GM12892 (cell line): ENCODE data around the gene C20orf204.

ENCODE experiments used
- POLR2A ChIP-seq: IDR thresholded peaks from 2 replicates; pipeline ENCODE4 v1.6.1; 2011; ENCODE audit warnings: low read depth, low read length, control low read depth
- POLR2AphosphoS5 ChIP-seq: IDR thresholded peaks from 2 replicates; pipeline ENCODE4 v1.6.1; 2011; ENCODE audit warnings: low read depth, low read length, control low read depth
- TAF1 ChIP-seq: IDR thresholded peaks from 2 replicates; pipeline ENCODE4 v1.6.1; 2011; ENCODE audit warnings: low read depth, mild to moderate bottlenecking, control low read depth, low read length, borderline replicate concordance

DNA sequence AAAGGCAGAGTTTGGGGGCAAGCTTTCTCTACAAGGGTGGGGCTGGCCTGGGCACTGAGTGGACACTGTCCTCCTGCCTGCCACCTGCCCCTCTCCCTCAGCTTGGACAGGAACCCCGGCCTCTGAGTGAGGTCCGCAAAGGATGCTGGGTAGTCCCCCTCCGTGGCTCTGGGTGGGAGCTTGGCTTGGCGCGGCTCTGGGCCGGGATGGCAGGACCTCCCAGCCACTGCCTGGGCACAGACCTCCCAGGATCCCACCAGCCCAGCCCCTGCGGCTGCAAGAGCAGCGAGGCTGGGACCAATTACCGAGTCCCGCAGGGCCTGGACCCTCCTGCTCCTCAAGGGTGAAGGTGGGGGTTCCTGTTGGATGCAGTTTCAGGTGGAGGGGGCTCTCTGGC is 16.3 kb downstream of the C20orf204 start:
- TF ChIP-seq POLR2AphosphoS5 (no peak), POLR2A (no peak), TAF1 (no peak)
